ENCODE results near the gene CCBE1.

CCBE1 gene

DNA sequence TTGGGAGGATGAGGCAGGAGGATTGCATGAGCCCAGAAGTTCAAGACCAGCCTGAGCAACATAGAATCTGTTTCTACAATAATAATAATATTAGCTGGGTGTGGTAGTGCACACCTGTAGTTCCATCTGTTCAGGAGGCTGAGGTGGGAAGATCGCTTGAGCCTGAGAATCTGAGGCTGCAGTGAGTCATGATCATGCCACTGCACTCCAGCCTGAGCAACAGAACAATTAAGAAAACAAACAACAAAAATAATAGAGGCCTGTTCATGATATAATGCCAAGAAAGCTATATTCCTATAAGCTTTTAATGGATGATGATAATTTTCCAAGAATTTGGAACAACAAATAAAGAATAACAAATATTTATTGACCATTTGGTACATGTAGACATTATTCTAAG, 6.9 kb upstream of the CCBE1 start:
- DNase-seq (ENCODE audit: low read depth), result peak; percentile 71
- H3K4me3 ChIP-seq (ENCODE audit: low read depth, low read length), result no peak overlapping the region
- TF ChIP-seq CTCF (IDR thresholded peaks at IDR 0.05; ENCODE audit: control insufficient read depth, extremely low read depth, insufficient read depth), result no peak

DNA sequence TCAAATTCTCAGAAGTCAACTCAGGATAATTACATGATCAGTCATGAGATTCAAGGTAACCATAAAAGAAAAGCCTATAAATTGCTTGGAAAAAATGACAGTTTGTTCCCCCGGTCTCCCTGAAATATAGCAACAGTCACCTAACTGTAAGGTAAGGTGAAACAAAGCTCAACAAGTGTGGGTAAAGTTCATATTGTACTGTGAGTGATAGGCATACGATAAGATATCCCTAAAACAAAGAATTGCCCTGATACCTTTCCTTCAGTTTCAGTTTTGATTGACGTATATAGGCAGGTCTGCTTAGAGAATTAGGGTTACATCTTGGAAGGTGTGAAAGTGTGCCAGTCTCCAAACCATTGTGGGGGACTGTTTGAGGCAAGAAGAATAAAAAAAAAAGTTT, 4.0 kb upstream of the CCBE1 start:
- DNase-seq (ENCODE audit: low read depth), result no peak
- TF ChIP-seq CTCF (IDR thresholded peaks at IDR 0.05; ENCODE audit: control insufficient read depth, extremely low read depth, insufficient read depth), result no peak

DNA sequence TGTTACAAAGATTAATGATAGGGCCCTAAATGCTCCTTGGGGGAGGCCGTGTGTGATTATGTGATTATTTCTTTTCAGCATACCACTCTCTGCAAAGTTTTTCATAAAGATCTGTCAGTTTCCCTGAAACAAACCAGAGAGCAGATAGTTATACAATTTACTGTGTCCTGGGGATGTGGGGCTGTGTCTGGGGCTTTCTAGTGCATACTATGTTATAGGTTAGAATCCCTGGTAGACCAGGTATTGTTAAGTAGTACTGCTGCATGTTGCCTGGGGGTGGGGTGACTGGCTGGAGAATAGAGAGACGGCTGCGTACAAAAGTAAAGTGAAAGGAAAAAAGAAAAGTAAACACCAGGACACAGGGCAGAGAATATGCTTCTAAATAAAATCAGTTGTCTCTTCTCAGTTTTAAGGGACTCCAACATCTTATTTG, 3.3 kb upstream of the CCBE1 start:
- DNase-seq (ENCODE audit: low read depth), result no peak
- H3K4me3 ChIP-seq (ENCODE audit: low read depth, low read length), result no peak overlapping the region
- no peak for TF ChIP-seq CTCF (IDR thresholded peaks at IDR 0.05; ENCODE audit: control insufficient read depth, extremely low read depth, insufficient read depth)

More for the DNA sequence above, 4.0 kb upstream of the CCBE1 start:
- no peak overlapping the region for H3K4me3 ChIP-seq (ENCODE audit: low read depth, low read length)

- no peak for TF ChIP-seq CTCF (IDR thresholded peaks at IDR 0.05; ENCODE audit: control insufficient read depth, extremely low read depth, insufficient read depth)
- H3K4me3 ChIP-seq (ENCODE audit: low read depth, low read length), result no peak overlapping the region
- no peak for DNase-seq (ENCODE audit: low read depth)
Measured at GRCh38 chr18:59699750-59700534, 2.7 kb upstream of the CCBE1 start.

DNA sequence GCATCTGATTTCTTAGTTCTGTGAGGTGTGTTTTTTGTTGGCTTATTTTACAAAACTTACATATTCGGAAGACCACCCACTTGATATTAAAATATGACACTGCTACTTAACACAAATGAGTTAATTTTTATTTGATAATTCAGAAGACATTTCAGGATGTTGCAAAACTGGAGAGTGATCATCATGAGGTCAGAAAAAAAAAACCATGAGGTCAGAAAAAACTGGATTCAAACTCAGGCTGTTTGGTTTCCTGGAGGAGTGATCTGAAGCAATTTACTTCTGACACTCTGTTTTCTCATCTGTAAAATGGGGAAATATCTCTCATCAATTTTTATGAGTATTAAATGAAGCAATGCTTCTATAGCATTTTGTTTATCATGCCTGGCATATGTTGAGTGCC, 1.8 kb upstream of the CCBE1 start:
- H3K4me3 ChIP-seq (ENCODE audit: low read depth, low read length), result no peak overlapping the region
- no peak for TF ChIP-seq CTCF (IDR thresholded peaks at IDR 0.05; ENCODE audit: control insufficient read depth, extremely low read depth, insufficient read depth)
- no peak for DNase-seq (ENCODE audit: low read depth)

GRCh38 chr18:59696311-59697235, 650 bp downstream of the CCBE1 start:
- H3K4me3 ChIP-seq (ENCODE audit: low read depth, low read length), result peak overlapping the region; percentile 32
- TF ChIP-seq CTCF (IDR thresholded peaks at IDR 0.05; ENCODE audit: control insufficient read depth, extremely low read depth, insufficient read depth), result no peak
- DNase-seq (ENCODE audit: low read depth), result no peak
